HG02884 (cell line): Measurements from ENCODE around the gene BIVM.

ENCODE experiments used
- ATAC-seq: cut with Tn5 transposase; IDR thresholded peaks from one replicate; pipeline ENCODE4 v1.9.1; 2021; ENCODE audit warnings: mild to moderate bottlenecking, moderate library complexity; ENCODE audit not compliant: unreplicated experiment

Gene BIVM

GRCh38 chr13:102784483-102784882 is 14.4 kb upstream of the BIVM start:
- ATAC-seq, result no peak

- no peak for ATAC-seq
These were observed 10.2 kb upstream of the BIVM start for GRCh38 chr13:102788683-102789082.

GRCh38 chr13:102792396-102792795 is 6.5 kb upstream of the BIVM start:
- ATAC-seq, result no peak

GRCh38 chr13:102793611-102794355 is 5.1 kb upstream of the BIVM start:
- no peak for ATAC-seq

- ATAC-seq, result peak; percentile 3
These were observed 666 bp downstream of the BIVM start for GRCh38 chr13:102799426-102800144.

- ATAC-seq, result peak; percentile 70
These were observed 1.5 kb downstream of the BIVM start for GRCh38 chr13:102800145-102801041.

GRCh38 chr13:102805680-102806079 is 6.8 kb downstream of the BIVM start:
- no peak for ATAC-seq

DNA sequence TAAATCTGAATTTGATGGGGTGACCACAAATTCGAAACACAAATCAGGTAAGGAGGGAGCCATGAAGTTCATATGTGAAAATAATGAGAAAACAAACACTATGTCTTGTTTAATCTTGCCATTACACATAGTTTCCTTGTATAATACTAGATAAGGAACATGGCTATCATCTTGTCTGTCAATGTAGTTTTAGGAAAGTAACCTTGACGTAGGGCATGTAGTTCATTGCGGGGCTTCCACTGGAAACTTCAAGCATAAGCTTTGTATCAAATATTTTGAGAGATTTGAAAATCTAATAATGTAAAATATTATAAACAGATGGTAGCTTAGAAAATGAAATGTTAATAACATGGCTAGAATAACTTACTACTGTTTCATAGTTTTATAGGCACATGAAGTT is 8.8 kb downstream of the BIVM start:
- ATAC-seq, result no peak

DNA sequence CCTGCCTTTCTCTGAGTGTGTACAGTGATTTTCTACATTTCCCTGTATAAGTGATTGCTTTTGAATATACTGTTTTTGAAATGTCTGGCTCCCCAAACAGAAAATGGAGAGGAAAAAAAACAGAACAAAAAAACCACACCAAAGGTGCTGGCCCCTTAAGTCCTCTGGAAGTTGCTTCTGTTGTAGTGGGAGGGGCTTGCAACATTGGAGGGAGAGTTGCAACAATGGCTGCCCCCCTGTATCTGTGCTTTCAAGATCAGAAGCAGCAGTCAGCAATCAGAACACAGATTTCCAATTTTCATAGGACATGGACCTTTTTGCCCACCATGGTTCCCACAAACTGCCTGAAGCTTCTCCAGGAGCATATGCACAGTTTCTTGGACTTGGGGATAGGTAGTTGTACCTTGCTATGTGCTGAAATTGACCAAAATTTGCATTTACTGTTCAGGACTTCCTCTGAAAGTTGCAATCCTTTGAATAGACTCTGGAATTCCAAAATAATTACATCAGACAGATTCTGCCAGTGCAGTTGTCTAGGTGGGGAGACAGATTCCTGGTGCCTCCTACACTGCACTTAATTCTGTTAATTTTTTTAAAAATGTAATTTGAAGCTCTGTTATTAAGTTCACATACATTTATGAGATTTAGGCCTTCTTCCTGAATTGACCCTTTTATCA is 13.8 kb downstream of the BIVM start:
- no peak for ATAC-seq

GRCh38 chr13:102814025-102814607 is 15.2 kb downstream of the BIVM start:
- ATAC-seq, result peak; percentile 54

DNA sequence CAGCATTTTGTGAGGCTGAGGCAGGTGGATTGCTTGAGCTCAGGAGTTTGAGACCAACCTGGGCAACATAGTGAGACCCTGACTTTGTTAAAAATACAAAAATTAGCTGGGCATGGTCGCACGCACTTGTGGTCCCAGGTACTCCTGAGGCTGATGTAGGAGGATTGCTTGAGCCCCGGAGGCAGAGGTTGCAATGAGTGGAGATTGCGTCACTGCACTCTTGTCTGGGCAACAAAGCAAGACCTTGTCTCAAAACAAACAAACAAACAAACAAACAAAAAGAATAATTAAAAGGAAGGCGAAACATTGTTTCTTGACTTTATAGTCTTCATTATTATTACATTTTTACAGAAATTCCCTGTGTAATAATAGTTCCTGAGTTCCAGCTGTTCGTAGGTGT is 15.9 kb downstream of the BIVM start:
- ATAC-seq, result no peak

- ATAC-seq, result no peak
These were observed 16.9 kb downstream of the BIVM start for GRCh38 chr13:102815788-102816187.

GRCh38 chr13:102816708-102817107 is 17.8 kb downstream of the BIVM start:
- no peak for ATAC-seq

DNA sequence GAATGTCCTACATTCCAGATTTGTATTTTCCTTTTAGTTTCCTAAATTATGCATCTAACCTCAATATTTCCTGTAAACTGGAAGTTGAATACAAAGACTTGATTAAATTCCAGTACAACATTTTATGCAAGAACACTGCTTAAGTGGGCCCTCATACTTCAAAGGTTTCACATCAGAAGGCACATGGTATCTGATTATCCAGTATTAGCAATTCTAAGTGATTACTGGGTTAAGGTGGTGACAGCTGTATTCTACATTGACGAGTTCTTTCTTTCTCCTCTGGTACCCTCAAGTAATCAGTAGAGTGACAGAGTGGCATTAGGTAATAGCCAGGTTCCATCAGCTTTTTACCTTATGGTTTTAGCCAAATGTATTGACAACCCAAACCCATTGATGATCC is 18.3 kb downstream of the BIVM start:
- no peak for ATAC-seq

DNA sequence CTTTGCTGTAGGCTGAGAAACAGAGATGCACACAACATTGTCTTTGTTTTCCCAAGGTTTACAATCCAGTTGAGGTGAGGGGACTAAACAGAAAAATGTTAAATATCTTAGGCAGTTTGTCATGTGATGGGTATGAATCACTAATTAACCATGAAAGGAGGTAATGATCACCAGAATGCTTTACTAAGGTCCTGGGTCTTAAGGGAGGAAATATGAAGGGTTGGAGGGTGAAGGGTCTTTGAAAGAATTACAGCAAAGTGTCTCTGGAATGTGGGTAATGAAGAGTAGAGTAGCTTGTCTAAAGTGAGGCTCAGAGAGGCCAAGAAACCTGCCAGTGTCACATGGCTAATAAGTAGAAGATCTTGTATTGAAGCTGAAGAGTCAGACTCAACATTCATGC is 19.0 kb downstream of the BIVM start:
- no peak for ATAC-seq

- ATAC-seq, result no peak
These were observed 26.5 kb downstream of the BIVM start for GRCh38 chr13:102825400-102825799.

DNA sequence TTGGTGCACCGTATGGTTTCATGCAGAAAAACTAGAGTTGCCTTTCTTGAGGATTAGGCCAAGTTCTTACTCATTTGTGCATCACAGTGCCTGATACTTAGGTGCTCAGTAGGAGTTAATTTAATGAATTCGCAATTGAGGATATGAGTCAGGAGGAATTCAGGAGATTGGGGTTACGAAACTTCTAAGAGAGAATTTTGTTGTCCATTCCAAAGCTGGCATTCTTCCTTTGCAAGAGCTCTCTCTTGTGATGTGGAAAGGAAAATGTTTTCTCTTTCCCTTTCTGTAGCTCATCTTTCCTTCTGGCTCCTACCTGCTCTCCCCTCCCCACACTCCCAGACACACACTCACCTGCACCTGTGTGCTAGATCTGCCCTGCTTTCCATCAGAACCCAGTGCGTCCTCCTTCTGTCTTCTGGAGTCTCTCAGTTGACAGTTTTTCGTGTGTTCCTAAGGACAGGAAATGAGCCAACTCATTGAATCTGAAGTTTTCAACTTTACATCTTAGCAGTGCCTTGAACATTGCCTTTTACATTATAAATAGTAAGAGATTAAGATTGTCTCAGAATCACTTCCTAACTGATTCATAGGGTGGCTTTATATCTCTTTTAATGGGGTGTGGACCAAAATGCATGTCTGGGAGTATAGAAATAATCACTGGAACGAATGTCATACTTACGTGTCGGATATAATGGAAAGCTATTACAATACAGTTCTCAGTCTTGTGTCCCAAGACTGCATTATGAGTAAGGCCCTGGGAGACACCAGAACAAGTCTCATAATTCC is 27.2 kb downstream of the BIVM start:
- ATAC-seq, result no peak

DNA sequence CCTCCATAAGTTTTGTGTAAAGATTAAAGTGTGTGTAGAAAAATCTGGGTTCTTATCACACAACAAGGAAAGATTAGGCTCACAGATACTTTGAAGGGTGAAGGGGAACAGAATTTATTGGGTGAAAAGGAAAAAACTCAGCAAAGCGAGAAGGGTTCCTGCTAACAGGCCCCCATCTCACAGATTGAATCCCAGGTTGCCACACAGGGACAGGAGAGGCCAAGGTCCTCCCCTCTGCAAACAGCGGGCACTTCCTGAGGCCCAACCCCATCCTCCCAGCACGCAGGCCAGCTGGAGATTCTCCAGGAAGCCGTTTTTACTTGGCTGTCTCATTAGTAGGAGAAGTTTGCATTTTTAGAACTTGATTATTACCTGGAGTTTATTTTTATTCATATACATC is 31.7 kb downstream of the BIVM start:
- ATAC-seq, result no peak

GRCh38 chr13:102836471-102836870 is 37.6 kb downstream of the BIVM start:
- no peak for ATAC-seq

- ATAC-seq, result no peak
These were observed 39.4 kb downstream of the BIVM start for GRCh38 chr13:102838273-102838672.
